ENCODE results near the gene FGF22.
"Not testable (repeated sequence)": the region's sequence is repeated elsewhere in the genome, so short reads cannot be mapped to it uniquely, and the experiment has no call there.

The FGF22 gene

DNA sequence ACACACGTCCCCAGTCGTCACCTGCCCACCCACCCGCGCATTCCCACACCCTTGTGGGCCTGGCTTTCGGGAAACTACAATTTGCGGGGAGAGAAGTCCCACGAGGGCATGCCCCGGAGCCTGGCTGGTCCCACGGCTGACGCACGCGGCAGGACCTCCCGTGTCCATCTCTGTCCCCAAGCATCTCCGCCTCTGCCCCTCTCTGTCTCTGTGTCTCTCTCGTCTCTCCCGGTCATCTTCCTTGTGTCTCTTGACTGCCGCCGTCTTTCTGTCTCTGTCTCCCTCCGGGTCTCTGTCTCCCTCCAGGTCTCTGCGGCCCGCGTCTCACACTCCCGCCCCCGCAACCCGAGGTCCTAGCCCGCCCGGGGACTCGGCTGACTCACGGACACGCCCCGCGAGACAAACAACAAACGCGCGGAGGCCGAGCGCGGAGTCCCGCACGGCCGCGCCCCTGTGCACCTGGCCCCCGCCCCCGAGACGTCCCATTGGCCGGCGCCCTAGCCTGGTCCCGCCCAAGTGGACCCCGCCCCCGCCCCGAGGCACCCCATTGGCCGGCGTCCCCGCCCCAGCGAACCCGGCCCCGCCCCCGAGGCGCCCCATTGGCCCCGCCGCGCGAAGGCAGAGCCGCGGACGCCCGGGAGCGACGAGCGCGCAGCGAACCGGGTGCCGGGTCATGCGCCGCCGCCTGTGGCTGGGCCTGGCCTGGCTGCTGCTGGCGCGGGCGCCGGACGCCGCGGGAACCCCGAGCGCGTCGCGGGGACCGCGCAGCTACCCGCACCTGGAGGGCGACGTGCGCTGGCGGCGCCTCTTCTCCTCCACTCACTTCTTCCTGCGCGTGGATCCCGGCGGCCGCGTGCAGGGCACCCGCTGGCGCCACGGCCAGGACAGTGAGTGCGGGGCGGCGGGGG, at the start of gene FGF22:
TSS of gene FGF22 (plus strand) at position 627 of the 908 bp plus-strand sequence. CDS start at position 674, 47 bp downstream.
- no peak for DNase-seq

DNA sequence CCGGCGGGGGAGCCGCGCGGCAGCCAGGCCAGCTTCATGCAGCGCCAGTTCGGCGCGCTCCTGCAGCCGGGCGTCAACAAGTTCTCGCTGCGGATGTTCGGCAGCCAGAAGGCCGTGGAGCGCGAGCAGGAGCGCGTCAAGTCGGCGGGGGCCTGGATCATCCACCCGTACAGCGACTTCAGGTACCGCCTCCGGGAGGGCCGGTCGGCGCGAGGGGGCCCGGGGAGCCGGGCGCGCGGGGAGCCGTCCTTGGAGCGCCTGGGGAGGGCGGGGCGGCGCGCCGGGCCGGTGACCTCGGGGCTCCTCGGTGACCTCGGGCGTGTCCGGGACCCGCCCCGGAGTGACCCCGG, 49.3 kb upstream of the FGF22 start:
- no peak for DNase-seq

DNA sequence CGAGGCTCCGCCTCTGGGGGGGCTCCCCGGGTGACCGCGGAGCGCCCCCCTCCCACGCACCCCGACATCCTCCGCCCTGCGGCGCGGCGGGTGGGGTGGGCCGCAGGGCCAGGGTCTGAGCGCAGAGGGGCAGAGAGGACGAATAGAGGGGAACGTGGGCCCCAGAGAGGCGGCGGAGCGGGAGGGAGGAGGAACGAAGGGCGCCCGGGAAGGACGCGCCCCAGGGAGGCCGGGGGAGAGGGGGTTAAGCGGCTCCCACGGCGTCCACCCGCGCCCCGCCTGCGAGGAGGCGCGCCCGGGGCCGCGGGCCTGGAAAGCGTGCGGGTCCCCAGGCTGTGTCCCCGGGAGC, 49.0 kb upstream of the FGF22 start:
- no peak for DNase-seq

DNA sequence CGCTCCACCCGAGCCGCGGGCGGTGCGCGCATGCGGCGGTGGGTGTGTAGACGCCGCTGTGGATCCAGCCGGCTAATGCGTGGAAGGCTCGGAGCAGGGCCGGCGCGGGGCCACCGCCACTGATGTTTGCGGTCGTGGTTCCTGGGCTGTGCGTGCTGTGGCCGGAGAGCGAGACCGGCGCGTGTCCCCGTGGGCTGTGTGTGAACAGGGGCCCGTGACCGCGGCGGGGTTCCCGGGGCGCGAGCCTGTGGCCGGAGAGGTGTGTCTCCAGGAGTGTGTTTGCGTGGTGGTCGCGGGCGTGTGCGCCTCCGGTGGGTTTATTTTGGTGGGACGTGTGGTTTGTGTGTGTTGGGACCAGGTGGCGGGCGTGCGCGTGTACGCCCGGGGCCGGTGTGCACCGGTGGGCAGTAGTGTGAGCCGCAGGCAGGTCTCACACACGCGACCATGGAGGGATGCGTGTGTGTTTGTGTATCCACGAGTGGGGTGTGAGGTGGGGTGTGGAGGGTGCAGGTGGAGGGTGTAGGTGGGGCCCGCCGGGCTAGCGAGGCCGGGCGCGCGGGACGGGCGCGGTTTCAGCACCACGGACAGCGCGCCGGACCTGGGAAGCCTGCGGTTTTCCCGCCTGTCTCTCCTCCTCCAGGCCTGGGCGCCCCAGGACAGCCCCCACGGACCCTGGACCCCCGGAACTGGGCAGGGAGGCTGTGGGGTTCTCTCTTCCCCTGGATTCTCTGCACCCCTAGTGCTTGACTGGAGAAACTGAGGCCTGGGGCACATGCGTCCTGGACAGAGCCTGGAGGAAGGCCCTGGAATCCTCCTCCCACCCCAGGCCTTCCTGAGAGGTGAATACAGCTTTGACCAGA, 48.4 kb upstream of the FGF22 start:
- DNase-seq: no peak

DNA sequence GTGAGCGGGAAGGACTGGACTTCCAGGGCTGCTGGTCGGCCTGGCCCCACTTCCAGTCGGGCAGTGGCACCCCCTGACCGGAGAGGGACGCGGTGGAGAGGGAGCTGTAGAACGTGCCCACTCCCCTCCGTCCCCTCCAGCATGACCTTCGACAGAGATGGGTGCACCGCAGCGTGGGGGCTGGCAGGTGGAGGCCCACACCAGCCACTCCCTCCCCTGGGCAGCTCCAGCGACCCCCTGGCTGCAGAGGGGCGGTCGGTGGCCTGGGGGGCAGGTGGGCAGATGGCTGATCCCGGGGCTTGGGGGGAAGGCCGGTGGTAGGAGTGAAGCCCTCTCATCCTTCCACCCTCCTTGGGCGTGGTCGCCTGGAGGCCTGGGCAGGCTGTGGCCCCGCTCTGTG, 47.6 kb upstream of the FGF22 start:
- DNase-seq: no peak

DNA sequence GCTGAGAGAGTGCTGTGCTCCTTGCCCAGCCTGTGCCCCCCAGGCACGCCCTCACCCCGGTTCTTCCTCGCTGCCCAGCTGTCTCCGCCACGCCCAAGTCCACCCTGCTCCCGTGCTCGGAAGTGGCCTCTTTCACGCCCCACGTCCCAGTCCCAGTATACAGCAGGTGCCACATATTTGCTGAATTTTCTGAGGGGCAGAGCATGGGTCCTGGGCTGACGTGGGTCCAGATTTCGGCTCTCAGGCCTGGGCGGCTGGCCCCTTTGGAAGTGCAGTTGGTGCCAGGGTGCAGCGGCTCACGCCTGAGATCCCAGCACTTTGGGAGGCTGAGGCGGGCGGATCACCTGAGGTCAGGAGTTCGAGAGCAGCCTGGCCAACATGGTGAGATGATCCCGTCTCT, 46.6 kb upstream of the FGF22 start:
- DNase-seq: no peak

DNA sequence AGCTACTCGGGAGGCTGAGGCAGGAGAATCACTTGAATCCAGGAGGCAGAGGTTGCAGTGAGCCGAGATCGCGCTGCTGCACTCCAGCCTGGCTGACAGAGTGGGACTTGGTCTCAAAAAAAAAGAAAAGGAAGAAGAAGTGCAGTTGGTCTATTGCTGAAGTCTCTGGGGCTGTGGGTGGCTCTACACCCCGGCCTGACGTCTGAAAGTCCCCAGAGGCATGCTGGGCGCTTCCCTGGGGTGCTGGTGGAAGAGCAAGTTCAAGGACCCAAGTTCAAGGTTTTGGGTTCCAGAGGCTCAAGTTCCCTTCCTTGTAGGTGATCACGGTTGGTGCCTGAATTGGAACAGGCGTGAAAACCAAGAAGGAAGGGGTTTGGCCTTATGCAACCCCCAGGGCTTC, 46.2 kb upstream of the FGF22 start:
- no peak for DNase-seq

DNA sequence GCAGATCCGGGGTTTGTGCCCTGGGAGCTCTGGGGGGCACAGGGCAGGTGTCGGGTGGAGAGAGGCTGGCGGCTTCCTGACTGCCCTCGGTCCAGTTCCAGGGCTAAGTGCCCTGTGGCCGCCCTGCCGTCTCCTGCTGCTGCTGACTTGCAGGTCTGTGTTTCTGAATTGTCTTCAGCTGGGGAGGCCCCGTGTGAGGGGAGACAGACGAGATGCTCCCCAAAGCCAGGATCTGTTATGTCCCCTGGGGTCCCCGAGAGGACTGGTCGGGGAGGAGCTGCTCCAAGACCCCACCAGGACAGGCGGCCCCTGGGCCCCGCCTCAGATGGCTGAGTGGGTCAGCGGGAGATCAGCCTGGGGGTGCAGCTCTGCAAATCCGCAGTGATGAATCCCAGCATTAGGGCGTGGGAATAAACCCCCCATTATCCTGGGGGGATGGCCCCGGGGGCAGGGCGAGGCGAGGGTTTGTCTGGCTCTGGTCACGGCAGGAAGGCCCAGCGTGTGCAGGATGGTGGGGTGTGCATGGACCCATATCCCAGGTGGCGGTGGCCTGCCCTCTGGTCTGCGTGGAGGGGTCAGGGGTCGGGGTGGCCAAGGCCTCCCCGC, 45.3 kb upstream of the FGF22 start:
- no peak for DNase-seq

DNA sequence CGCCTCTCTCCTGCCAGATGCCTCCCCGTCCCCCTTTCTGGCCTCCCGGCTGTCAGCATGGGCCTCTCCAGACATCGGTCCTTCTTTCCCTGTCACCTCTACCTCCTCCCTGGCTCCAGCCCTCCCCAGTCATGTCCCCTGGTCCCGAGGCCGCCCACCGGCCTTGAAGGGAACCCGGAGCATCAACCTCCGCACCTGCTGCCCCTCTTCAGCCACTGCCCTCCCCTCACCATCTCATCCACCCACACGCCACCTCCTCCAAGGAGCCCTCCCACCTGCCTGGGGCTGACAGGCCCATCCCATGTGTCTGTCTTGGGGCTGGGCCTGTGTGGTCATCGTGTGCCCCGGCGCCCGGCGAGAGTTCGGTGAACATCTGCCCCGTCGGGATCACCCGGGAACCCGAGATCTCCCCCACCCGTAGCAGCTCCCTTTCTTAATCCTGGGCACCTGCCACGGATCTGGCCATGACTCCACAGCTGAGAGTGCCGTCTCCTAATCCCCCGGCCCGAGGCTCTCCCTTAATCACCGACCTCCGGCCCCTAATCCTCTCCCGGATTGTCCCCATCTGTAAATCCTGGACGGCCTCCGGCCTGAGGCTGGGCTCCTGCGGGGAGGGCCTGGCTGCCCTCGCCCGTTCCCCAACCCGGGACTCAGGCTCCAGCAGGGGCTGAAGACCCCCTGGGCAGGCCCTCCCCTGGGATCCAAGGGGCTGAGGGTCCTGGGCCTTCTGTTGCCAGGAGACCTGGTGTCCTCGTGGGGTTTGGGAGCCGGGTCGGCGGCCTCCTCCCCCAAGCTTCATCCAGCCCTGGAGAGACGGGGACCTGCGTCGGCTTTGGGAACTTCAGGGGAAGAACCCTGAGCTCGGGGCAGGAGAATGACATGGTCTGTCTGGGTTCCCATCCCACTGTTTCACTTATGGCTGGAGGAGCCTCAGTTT, 44.1 kb upstream of the FGF22 start:
- DNase-seq: no peak

DNA sequence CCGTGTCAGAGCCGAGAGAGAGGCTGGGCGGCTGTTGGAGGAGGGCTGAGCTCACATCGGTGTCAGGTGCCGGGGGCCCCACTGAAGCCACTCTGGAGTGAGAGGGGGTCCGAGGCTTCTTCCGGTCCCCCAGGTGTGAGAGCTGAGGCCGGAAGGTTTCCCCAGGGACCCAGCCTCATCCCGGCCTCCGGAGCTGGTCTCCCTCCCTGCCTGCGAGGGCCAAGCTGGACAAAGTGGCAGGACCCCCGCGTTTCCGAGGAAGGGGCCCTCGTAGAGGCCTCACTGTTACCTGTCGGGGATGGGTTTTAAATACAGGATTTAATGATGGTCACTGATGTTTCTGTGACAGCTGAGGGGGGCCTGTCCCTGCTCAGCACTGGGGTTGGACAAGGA, 43.4 kb upstream of the FGF22 start:
- DNase-seq: no peak

DNA sequence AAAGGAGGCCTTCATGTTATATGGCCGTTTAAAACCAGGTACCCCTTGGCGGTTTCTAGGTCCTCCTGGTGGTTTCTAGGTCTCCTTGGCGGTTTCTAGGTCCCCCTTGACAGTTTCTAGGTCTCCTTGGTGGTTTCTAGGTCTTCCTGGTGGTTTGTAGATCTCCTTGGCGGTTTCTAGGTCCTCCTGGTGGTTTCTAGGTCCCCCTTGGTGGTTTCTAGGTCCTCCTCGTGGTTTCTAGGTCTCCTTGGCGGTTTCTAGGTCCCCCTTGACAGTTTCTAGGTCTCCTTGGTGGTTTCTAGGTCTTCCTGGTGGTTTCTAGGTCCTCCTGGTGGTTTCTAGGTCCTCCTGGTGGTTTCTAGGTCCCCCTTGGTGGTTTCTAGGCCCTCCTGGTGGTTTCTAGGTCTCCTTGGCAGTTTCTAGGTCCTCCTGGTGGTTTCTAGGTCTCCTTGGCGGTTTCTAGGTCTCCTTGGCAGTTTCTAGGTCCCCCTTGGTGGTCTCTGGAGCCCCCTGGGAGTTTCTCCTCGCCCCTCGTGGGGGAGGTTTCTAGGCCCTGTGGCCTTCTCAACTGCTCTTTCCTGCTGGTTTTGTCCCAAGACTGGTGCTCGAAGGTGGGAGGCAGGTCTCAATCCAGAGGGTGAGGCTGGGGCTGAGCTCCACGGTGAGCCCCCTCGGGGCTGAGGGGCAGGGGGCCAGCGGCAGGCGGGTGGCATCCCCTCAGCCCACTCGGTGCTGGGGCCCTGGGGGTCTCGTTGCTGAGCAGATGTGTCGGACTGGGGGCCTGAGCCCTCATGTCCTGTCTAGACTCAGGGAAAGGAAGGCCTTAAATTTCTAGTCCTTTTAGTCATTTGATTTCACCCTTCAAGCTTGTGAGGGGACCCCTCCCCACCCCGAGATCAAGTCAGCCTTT, 42.0 kb upstream of the FGF22 start:
- no peak for DNase-seq

DNA sequence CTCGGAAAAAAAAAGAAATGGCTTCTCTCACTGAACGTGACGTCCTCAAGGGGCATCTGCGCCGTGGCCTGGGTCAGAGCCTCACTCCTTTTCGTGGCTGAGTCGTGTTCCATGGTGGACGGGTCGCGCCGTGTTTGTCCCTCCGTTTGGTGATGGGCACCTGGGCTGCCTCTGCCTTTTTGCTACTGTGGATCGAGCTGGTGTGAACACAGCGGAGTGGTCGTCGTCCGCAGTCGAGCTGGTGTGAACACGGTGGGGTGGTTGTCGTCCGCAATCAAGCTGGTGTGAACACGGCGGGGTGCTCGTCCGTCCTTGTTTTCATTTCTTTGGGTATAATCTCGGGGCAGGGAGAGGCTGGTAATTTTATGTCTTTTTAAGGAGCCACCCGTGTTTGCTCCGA, 38.4 kb upstream of the FGF22 start:
- no peak for DNase-seq

DNA sequence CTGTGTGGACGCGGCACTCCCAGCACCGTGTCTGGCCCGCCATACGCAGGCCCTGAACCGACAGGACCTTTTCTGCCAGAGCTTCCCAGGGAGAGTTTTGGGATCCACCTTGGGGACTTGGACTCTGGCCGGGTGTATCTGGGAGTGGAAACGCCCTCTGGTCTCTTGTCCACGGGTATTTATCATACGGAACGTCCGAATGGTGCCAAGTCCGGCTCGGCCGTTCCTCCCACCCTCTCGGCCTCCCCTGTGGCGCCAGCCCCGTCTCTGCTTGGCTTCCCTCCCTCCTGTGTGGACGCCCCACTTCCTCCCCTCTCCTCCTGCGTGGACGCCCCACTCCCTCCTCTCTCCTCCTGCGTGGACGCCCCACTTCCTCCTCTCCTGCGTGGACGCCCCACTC, 37.9 kb upstream of the FGF22 start:
- DNase-seq: no peak

DNA sequence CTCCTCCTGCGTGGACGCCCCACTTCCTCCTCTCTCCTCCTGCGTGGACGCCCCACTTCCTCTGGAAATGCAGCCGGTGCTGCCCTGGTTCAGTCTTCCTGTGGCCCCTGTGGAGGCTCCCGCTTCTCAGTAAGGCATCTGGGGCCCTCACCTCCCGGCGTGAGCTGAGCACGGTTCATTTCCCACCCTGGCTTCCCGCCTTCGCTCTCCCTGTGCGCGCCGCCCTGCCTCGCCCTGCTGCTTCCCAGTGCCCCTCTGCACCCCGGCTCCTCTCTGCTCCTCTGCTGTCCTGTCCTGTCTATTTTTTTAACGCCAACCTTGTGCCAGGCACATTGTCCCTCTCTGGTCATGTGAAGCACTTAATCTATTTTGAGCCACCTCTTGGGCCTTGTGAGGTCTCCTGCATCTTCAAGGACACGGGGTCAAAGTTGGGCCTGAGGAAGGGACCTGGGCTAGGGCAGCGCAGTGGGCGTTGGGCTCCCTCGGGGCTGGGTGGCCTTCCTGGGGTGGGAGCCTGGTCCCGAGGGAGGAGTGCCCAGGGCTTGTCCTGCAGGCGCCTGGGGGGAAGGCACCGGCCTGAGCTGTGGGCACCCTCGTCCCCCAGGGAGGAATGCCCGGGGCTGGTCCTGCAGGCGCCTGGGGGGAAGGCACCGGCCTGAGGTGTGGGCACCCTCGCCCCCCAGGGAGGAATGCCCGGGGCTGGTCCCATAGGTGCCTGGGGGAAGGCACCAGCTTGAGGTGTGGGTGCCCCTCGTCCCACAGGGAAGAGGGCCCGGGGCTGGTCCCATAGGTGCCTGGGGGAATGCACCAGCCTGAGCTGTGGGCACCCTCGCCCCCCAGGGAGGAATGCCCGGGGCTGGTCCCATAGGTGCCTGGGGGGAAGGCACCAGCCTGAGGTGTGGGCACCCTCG, 37.0 kb upstream of the FGF22 start:
- no peak for DNase-seq

DNA sequence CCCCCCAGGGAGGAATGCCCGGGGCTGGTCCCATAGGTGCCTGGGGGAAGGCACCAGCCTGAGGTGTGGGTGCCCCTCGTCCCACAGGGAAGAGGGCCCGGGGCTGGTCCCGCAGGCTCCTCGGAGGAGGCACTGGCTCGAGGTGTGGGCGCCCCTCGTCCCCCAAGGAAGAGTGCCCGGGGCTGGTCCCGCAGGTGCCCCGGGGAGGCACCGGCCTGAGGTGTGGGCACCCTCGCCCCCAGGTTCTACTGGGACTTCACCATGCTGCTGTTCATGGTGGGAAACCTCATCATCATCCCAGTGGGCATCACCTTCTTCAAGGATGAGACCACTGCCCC, 36.4 kb upstream of the FGF22 start:
- not testable (repeated sequence) for DNase-seq

DNA sequence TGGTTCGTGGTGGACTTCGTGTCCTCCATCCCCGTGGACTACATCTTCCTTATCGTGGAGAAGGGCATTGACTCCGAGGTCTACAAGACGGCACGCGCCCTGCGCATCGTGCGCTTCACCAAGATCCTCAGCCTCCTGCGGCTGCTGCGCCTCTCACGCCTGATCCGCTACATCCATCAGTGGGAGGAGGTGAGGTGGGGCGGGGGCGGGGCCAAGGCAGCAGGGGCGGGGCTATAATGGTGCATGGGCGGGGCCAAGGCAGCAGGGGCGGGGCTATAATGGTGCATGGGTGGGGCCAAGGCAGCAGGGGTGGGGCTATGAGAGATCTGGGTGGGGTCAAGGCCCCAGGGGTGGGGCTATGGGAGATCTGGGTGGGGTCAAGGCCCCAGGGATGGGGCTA, 35.9 kb upstream of the FGF22 start:
- not testable (repeated sequence) for DNase-seq

DNA sequence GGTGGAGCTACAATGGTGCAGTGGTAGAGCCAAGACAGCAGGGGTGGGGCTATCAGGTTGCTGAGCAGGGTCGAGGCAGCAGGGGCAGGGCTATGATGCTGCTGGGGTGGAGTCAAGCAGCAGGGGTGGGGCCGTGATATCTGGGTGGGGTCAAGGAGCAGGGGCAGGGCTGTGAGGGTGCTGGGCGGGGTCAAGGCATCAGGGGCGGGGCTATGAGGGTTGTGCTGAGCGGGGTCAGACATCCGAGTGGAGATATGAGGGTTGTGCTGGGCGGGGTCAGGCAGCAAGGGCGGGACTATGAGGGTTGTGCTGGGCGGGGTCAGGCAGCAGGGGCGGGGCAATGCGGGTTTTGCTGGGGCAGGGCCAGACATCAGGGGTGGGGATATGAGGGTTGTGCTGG, 35.3 kb upstream of the FGF22 start:
- no peak for DNase-seq

DNA sequence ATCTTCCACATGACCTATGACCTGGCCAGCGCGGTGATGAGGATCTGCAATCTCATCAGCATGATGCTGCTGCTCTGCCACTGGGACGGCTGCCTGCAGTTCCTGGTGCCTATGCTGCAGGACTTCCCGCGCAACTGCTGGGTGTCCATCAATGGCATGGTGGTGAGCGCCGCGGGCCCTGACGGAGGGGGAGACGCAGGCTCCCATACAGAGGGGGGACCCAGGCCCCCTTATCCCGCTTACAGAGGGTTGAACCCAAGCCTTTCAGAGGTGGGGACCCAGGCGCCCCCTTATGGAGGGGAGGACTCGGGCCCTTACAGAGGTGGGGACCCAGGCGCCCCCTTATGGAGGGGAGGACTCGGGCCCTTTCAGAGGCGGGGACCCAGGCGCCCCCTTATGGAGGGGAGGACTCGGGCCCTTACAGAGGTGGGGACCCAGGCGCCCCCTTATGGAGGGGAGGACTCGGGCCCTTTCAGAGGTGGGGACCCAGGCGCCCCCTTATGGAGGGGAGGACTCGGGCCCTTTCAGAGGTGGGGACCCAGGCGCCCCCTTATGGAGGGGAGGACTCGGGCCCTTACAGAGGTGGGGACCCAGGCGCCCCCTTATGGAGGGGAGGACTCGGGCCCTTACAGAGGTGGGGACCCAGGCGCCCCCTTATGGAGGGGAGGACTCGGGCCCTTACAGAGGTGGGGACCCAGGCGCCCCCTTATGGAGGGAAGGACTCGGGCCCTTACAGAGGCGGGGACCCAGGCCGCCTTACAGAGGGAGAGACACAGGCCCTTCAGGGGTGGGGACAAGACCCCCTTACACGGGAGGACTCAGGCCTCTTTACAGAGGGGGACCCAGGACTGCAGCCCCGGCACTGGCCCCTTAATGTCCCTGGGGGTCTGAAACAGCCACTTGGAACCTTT, 34.4 kb upstream of the FGF22 start:
- not testable (repeated sequence) for DNase-seq

Data from cortex of kidney (tissue), 1 donor.